HL-60 (cell line): ENCODE measurements around the gene FAM83B.

Source experiments
- CTCF ChIP-seq: IDR thresholded peaks from one replicate; pipeline ENCODE4 v1.5.1; 2011; ENCODE audit warnings: low read length, control low read depth, inconsistent platforms; ENCODE audit not compliant: insufficient read depth
- REST ChIP-seq: IDR thresholded peaks from 2 replicates; pipeline ENCODE4 v1.6.1; 2012; ENCODE audit warnings: low read depth; ENCODE audit not compliant: insufficient replicate concordance

- TF ChIP-seq REST: no peak
- no peak for TF ChIP-seq CTCF
These were observed 64.3 kb downstream of the FAM83B start for GRCh38 chr6:54910921-54911320.
